LNCAP (cell line): ENCODE results near the gene ADD2.
A peak's percentile ranks its signal among the peaks of the same experiment; 100 is the strongest.

Experiments
- TF ChIP-seq, protein P1 (sequence below): fragments of 450-650 bp; IDR thresholded peaks from 2 replicates; pipeline ENCODE4 v1.5.1; 2017; ENCODE audit warnings: mild to moderate bottlenecking

ADD2 gene

DNA sequence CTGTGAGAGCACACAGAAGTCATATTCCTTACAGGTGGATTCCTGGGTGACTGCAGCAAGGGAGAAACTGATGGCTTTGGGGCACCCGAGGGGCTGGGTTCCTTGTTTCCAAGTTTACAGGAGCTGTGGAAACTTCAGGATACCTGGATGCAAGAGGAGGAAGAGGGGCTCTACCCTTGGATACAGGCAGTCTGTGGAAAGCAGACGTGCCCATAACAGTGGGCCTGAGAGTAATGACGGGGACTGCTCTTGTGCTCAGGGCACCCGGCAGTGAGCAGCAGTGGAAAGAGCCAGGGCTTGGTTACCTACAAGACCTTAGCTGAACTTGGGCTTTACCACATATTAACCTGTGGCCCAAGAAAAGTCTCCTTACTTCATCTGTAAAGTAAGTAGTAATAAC lies 112.2 kb downstream of the ADD2 start:
- TF ChIP-seq, protein P1, sequence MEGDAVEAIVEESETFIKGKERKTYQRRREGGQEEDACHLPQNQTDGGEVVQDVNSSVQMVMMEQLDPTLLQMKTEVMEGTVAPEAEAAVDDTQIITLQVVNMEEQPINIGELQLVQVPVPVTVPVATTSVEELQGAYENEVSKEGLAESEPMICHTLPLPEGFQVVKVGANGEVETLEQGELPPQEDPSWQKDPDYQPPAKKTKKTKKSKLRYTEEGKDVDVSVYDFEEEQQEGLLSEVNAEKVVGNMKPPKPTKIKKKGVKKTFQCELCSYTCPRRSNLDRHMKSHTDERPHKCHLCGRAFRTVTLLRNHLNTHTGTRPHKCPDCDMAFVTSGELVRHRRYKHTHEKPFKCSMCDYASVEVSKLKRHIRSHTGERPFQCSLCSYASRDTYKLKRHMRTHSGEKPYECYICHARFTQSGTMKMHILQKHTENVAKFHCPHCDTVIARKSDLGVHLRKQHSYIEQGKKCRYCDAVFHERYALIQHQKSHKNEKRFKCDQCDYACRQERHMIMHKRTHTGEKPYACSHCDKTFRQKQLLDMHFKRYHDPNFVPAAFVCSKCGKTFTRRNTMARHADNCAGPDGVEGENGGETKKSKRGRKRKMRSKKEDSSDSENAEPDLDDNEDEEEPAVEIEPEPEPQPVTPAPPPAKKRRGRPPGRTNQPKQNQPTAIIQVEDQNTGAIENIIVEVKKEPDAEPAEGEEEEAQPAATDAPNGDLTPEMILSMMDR, result no peak

DNA sequence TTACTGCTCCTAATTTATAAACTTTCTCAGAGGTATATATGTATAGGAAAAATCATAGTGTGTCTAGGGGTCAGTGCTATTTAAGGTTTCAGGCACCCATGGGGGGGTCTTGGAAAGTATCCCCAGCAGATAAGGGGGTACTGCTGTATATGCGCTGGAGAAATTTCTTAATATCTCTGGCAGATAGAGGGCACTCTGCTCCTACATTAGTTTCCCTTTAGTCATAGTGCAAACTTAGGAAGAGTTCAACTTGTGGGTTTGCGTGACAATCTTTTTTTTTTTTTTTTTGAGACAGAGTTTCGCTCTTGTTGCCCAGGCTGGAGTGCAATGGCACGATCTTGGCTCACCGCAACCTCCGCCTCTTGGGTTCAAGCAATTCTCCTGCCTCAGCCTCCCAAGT lies 112.8 kb downstream of the ADD2 start:
- TF ChIP-seq, protein P1, result peak; percentile 55

DNA sequence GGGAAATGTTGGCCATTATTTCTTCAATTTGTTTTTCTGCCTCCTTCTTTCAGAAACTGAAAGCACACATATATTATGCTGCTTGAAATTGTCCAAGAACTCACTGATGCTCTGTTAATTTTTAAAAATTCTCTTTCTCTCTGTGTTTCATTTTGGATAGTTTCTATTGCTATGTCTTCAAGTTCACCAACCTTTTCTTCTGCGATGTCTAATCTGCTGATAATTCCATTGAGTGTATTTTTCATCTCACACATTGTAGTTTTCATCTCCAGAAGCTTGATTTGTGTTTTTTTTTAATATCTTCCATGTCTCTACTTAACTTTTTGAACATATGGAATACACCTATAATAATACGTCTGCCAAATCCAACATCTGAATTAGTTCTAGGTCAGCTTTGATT lies 116.3 kb downstream of the ADD2 start:
- TF ChIP-seq, protein P1, result no peak

DNA sequence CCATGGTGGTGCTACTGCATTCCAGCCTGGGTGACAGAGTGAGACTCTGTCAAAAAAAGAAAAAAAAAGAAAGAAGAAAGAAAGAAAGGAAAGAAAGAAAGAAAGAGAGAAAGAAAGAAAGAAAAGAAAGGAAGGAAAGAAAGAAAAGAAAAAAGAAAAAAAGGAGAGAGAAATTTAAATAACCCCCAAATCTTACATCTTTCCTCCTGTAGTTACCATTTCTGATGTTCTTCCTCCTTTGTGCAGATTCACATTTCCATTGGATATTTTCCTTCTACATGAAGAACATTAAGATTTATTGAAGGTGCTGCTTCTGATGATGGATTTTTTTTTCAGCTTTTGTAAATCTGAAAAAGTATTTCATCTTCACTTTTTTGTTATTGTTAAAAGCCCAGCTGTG lies 117.0 kb downstream of the ADD2 start:
- TF ChIP-seq, protein P1, result no peak

DNA sequence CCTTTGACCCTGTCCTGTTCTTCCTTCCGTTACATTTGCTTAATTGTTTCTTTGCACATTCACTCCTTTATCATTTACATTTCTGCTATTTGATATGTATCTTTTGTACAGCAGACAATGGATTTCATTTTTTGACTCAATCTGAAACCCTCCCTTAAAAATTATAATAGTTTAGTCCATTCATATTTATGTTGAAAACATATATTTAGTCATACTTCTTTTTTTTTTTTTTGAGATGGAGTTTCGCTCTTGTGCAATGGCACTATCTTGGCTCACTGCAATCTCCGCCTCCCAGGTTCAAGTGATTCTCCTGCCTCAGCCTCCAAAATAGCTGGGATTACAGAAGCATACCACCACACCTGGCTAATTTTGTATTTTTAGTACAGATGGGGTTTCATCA lies 119.0 kb downstream of the ADD2 start:
- TF ChIP-seq, protein P1, result no peak

DNA sequence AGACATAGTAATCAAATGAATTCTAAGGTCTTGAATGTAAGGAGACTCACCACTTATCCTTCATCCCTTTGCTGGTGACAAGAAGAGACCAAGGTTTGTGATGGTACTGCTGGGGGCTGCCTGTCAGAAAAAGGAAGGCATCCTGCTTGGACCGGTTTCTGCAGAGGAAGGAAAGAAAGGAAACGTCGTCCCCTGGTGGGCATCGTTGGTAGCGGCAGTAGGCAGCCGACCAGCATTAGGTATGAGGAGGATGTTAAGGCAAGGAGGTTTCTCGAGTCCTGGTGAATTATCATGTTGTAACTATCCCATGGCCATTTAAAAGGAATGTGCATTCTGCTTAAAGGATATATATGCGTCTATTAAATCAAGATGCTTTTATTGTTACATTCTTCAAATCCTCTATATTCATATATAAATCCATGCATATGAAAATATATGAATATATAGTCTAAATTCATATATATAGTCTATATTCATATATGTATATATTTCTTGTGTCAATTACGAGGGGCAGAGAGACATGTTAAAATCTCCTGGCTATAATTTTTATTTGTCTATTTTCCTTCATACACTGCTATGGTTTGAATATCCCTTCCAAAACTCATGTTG lies 120.0 kb downstream of the ADD2 start:
- TF ChIP-seq, protein P1, result peak; percentile 77

DNA sequence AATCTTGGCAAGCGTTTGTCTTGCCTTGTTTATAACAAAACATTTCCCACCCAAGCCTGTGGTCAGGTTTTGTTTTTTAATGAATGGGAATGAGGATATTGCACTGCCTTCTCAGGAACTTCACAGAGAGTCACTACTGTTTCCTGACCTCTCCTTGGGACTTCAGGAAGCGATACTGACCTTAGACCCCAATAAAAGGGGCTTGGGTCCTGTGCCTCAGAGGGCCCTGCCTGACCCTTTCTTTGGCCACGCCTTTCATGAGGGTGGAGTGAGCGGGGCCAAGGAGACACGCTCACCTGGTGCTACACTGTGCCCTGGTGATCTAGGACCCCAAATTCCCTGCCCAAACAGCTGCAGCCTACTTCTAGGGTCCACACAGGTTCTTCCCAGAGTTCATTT lies 121.6 kb downstream of the ADD2 start:
- TF ChIP-seq, protein P1, result no peak
